Neural crest cell (in vitro differentiated cells): ENCODE data around the gene AP1G1. TPM values are rescaled to one million over a fixed set of nuclear protein-coding genes. Genes with fewer than 3 reads are reported as not detected.

Experiments
- DNase-seq: peaks from one replicate; pipeline ENCODE4 v3.0.0; 2021; ENCODE audit warnings: low read depth, mixed read lengths, low spot score
- H3K27ac Mint-ChIP-seq: one replicate; pipeline ENCODE4 v1.8.0; 2021; ENCODE audit warnings: mild to moderate bottlenecking, mixed read lengths; ENCODE audit not compliant: unreplicated experiment
- H3K27me3 Mint-ChIP-seq: 2 replicates; pipeline ENCODE4 v1.8.0; 2021; ENCODE audit warnings: low read depth, mild to moderate bottlenecking, mixed read lengths
- H3K36me3 Mint-ChIP-seq: 2 replicates; pipeline ENCODE4 v1.8.0; 2021; ENCODE audit warnings: low read depth, mild to moderate bottlenecking, mixed read lengths
- H3K4me1 Mint-ChIP-seq: 2 replicates; pipeline ENCODE4 v1.8.0; 2021; ENCODE audit warnings: mixed read lengths
- H3K4me3 Mint-ChIP-seq: one replicate; pipeline ENCODE4 v1.8.0; 2021; ENCODE audit warnings: mild to moderate bottlenecking, mixed read lengths
- H3K9me3 Mint-ChIP-seq: 2 replicates; pipeline ENCODE4 v1.8.0; 2021; ENCODE audit warnings: mixed read lengths
- CTCF ChIP-seq: fragments of 200-600 bp; sonication (generic); conservative IDR thresholded peaks from 2 replicates; pipeline ENCODE4 v1.5.0; 2021; ENCODE audit warnings: antibody characterized with exemption, mild to moderate bottlenecking
- total RNA-seq: library from RNA; stranded (reverse); gene quantifications from 2 replicates; pipeline ENCODE4 v1.2.1, GENCODE V29; 2021

AP1G1 gene
- total RNA-seq, 1 donor from 2014 or later: 98.6 TPM

DNA sequence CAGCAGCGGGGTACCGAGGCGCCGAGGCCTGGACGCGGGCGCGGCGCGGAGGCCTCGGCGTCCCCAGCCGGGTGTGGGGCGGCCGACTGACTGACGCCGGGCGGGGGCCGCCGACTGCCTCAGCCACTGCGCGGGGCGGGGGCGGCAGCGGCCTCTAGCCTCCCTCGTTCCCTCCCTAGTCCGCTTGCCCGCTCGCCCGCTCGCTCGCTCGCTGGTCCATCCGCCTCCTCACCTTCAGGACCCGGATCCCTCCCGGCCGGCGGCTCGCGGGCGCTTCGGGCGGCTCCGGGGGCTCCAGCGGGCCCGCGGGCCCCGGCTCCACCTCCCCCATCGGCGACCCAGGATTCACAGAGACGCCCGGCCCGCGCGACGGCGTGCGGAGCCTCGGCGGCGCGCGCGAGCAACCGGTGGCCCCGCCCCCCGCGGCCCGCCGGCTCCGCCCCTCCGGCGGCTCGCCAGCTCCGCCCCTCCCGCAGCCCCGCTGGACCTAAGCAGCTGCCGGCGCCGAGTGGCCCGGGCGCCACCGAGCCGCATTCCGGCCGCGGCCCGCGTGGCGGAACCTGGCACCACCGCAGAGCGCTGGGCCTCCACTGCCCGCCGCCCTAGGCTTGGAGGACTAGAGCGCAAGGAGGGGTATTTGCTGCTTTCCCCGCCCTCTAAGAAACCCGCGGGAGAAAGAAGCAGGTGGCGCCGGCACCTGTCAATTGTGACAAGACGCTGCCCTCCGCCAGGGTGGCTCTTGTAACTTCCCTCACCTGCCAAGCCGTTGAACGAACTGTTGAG, 84.9 kb downstream of the AP1G1 start:
- Mint-ChIP-seq H3K9me3 (no peaks in the 10 kb centered on the region), H3K4me1 (peaks cover 22% of the 10 kb centered on the region), H3K27me3 (peaks cover 21% of the 10 kb centered on the region), H3K4me3 (peak overlapping the region; percentile 90), H3K27ac (peak overlapping the region; percentile 84), H3K36me3 (peaks cover 3% of the 10 kb centered on the region)
- peak; percentile 66 for DNase-seq
- peak; percentile 26 for TF ChIP-seq CTCF

DNA sequence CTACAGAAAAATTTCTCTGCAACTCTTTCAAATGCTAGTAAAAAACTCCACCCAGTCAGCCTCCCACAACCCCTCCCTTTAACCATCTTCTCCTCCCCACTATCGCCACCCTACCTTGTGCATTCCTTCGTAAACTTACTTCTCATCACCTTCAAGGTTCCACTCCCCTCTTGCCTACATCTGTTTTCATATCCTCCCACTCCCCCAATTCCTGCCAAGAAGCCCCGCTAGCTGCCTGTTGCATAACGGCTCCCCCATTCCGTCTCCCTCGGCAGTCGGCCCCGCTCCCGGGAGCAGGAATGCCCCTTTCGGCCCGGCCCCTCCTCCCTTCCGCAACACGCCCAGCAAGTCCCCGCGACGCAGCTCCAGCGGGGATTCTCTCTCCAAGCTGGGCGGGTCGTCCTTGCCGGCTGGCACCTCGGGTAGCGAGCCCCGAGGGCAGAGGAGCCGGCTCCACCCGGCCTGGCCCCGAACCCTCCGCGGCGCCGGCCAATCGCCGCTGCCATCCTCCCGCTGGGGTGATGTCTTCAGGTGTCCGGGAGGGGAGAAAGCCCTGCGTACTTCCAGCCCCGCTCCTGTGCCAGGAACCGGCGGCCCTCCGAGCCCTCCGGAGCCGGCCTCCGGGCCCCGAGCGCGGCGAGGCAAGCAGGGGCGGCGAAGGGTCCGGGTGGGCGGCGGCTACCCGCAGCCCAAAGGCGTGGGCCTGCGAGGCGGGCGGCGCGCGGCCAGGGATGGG, 85.7 kb downstream of the AP1G1 start:
- Mint-ChIP-seq H3K27me3 (peaks cover 21% of the 10 kb centered on the region), H3K4me3 (peak overlapping the region; percentile 94), H3K36me3 (peaks cover 3% of the 10 kb centered on the region), H3K27ac (no peak overlapping the region), H3K4me1 (peaks cover 21% of the 10 kb centered on the region), H3K9me3 (no peaks in the 10 kb centered on the region)
- DNase-seq: peak; percentile 69
- no peak for TF ChIP-seq CTCF

- H3K27ac Mint-ChIP-seq: no peak overlapping the region
- H3K4me3 Mint-ChIP-seq: peak overlapping the region; percentile 78
These were observed 87.4 kb downstream of the AP1G1 start for GRCh38 chr16:71721066-71721740.

GRCh38 chr16:71712501-71712900, 96.1 kb downstream of the AP1G1 start:
- Mint-ChIP-seq H3K27me3 (no peaks in the 10 kb centered on the region), H3K9me3 (no peaks in the 10 kb centered on the region), H3K36me3 (peaks cover 6% of the 10 kb centered on the region), H3K4me3 (no peak overlapping the region), H3K4me1 (peaks cover 16% of the 10 kb centered on the region), H3K27ac (no peak overlapping the region)
- no peak for DNase-seq
- no peak for TF ChIP-seq CTCF

More at GRCh38 chr16:71721066-71721740, 87.4 kb downstream of the AP1G1 start:
- Mint-ChIP-seq H3K9me3 (no peaks in the 10 kb centered on the region), H3K27me3 (peaks cover 21% of the 10 kb centered on the region), H3K36me3 (peaks cover 5% of the 10 kb centered on the region), H3K4me1 (peaks cover 21% of the 10 kb centered on the region)
- no peak for DNase-seq
- TF ChIP-seq CTCF: no peak

- H3K36me3 Mint-ChIP-seq: peaks cover 7% of the 10 kb centered on the region
- peaks cover 20% of the 10 kb centered on the region for H3K4me1 Mint-ChIP-seq
- no peak for TF ChIP-seq CTCF
- DNase-seq: no peak
- H3K27me3 Mint-ChIP-seq: no peaks in the 10 kb centered on the region
- H3K9me3 Mint-ChIP-seq: no peaks in the 10 kb centered on the region
- no peak overlapping the region for H3K27ac Mint-ChIP-seq
- H3K4me3 Mint-ChIP-seq: no peak overlapping the region
These were observed 96.8 kb downstream of the AP1G1 start for GRCh38 chr16:71711789-71712188.
